ENCODE data around the gene NR1I3. TPM values are rescaled to one million over a fixed set of nuclear protein-coding genes. Genes with fewer than 3 reads are reported as not detected.
"Not testable (repeated sequence)": the region's sequence is repeated elsewhere in the genome, so short reads cannot be mapped to it uniquely, and the experiment has no call there.

Gene NR1I3
- total and polyA plus RNA-seq, 2 donors from 2014 or later: 19.6 TPM; not detected in 1

GRCh38 chr1:161251579-161251978 is 13.6 kb upstream of the NR1I3 start:
- intact Hi-C loops (cut with DNase I): no loop called here

GRCh38 chr1:161250829-161251228 is 12.8 kb upstream of the NR1I3 start:
- H3K9ac ChIP-seq (ENCODE audit: low read length in 3 of 3): no peak overlapping the region
- intact Hi-C loops (cut with DNase I): no loop called here
- H3K4me3 ChIP-seq (ENCODE audit: low read length in 3 of 3): no peak overlapping the region
- DNase-seq (no peak), FAIRE-seq (no peak)
- H3K27ac ChIP-seq (ENCODE audit: low read depth in 2 of 2, low read length in 2 of 2): no peak overlapping the region
- H3K4me1 ChIP-seq (ENCODE audit: control insufficient read depth in 2 of 3, insufficient read depth in 2 of 3, low read depth in 1 of 3, low read length in 3 of 3): no peaks in the 10 kb centered on the region
- no peak for TF ChIP-seq CTCF (IDR thresholded peaks at IDR 0.05; ENCODE audit: borderline replicate concordance, extremely low read depth, insufficient read depth)
- H3K27me3 ChIP-seq (ENCODE audit: control insufficient read depth, insufficient read depth, low read length): no peaks in the 10 kb centered on the region
- no peaks in the 10 kb centered on the region for H3K36me3 ChIP-seq (ENCODE audit: control insufficient read depth in 2 of 3, insufficient read depth in 3 of 3, low read length in 3 of 3)
- no peaks in the 10 kb centered on the region for H3K9me3 ChIP-seq (ENCODE audit: control insufficient read depth in 2 of 3, insufficient read depth in 1 of 3, low read length in 3 of 3)

More at GRCh38 chr1:161251579-161251978, 13.6 kb upstream of the NR1I3 start:
- H3K27me3 ChIP-seq (ENCODE audit: control insufficient read depth, insufficient read depth, low read length): no peaks in the 10 kb centered on the region
- TF ChIP-seq CTCF (IDR thresholded peaks at IDR 0.05; ENCODE audit: borderline replicate concordance, extremely low read depth, insufficient read depth): no peak
- DNase-seq (no peak), FAIRE-seq (no peak)
- H3K9me3 ChIP-seq (ENCODE audit: control insufficient read depth in 2 of 3, insufficient read depth in 1 of 3, low read length in 3 of 3): no peaks in the 10 kb centered on the region
- no peak overlapping the region for H3K27ac ChIP-seq (ENCODE audit: low read depth in 2 of 2, low read length in 2 of 2)
- no peak overlapping the region for H3K4me3 ChIP-seq (ENCODE audit: low read length in 3 of 3)
- H3K9ac ChIP-seq (ENCODE audit: low read length in 3 of 3): no peak overlapping the region
- no peaks in the 10 kb centered on the region for H3K4me1 ChIP-seq (ENCODE audit: control insufficient read depth in 2 of 3, insufficient read depth in 2 of 3, low read depth in 1 of 3, low read length in 3 of 3)
- H3K36me3 ChIP-seq (ENCODE audit: control insufficient read depth in 2 of 3, insufficient read depth in 3 of 3, low read length in 3 of 3): no peaks in the 10 kb centered on the region

DNA sequence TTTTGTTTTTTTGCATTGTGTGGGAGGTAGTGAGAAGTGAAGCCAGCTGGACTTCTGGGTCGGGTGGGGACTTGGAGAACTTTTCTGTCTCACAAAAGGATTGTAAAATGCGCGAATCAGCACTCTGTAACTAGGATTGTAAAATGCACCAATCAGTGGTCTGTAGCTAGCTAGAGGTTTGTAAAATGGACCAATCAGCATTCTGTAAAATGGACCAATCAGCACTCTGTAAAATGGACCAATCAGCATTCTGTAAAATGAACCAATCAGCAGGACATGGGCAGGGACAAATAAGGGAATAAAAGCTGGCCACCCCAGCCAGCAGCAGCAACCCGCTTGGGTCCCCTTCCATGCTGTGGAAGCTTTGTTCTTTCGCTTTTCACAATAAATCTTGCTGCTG is 12.1 kb upstream of the NR1I3 start:
- H3K4me3 ChIP-seq (ENCODE audit: low read length in 3 of 3); H3K9me3 ChIP-seq (ENCODE audit: control insufficient read depth in 2 of 3, insufficient read depth in 1 of 3, low read length in 3 of 3); H3K9ac ChIP-seq (ENCODE audit: low read length in 3 of 3); H3K36me3 ChIP-seq (ENCODE audit: control insufficient read depth in 2 of 3, insufficient read depth in 3 of 3, low read length in 3 of 3); intact Hi-C loops (cut with DNase I); H3K4me1 ChIP-seq (ENCODE audit: control insufficient read depth in 2 of 3, insufficient read depth in 2 of 3, low read depth in 1 of 3, low read length in 3 of 3); H3K27ac ChIP-seq (ENCODE audit: low read depth in 2 of 2, low read length in 2 of 2); DNase-seq; FAIRE-seq; H3K27me3 ChIP-seq (ENCODE audit: control insufficient read depth, insufficient read depth, low read length): not testable (repeated sequence)

GRCh38 chr1:161244888-161245287 is 6.9 kb upstream of the NR1I3 start:
- no peaks in the 10 kb centered on the region for H3K4me1 ChIP-seq (ENCODE audit: control insufficient read depth in 2 of 3, insufficient read depth in 2 of 3, low read depth in 1 of 3, low read length in 3 of 3)
- intact Hi-C loops (cut with DNase I): no loop called here
- no peak overlapping the region for H3K27ac ChIP-seq (ENCODE audit: low read depth in 2 of 2, low read length in 2 of 2)
- TF ChIP-seq CTCF (IDR thresholded peaks at IDR 0.05; ENCODE audit: borderline replicate concordance, extremely low read depth, insufficient read depth): no peak
- H3K27me3 ChIP-seq (ENCODE audit: control insufficient read depth, insufficient read depth, low read length): no peaks in the 10 kb centered on the region
- no peak overlapping the region for H3K4me3 ChIP-seq (ENCODE audit: low read length in 3 of 3)
- H3K9ac ChIP-seq (ENCODE audit: low read length in 3 of 3): no peak overlapping the region
- no peak for DNase-seq
- FAIRE-seq: no peak
- no peaks in the 10 kb centered on the region for H3K36me3 ChIP-seq (ENCODE audit: control insufficient read depth in 2 of 3, insufficient read depth in 3 of 3, low read length in 3 of 3)
- H3K9me3 ChIP-seq (ENCODE audit: control insufficient read depth in 2 of 3, insufficient read depth in 1 of 3, low read length in 3 of 3): no peaks in the 10 kb centered on the region
